KMS-11 (cell line): ENCODE measurements around the gene PLA2R1.

Source experiments
- H2AFZ ChIP-seq: fragments of 200-600 bp; sonication (generic); 2 replicates; pipeline ENCODE4 v1.6.1; 2016; ENCODE audit warnings: antibody characterized with exemption, mixed run types, low read depth
- H3K27ac ChIP-seq: fragments of 200-600 bp; sonication (generic); 2 replicates; pipeline ENCODE4 v1.6.1; 2016; ENCODE audit warnings: mild to moderate bottlenecking, mixed run types
- H3K27me3 ChIP-seq: fragments of 200-600 bp; sonication (generic); 2 replicates; pipeline ENCODE4 v1.6.1; 2017; ENCODE audit warnings: mild to moderate bottlenecking, low read depth, mixed run types, moderate library complexity; ENCODE audit not compliant: insufficient read depth
- H3K36me3 ChIP-seq: fragments of 200-600 bp; sonication (generic); 2 replicates; pipeline ENCODE4 v1.6.1; 2017; ENCODE audit warnings: mild to moderate bottlenecking, mixed run types; ENCODE audit not compliant: insufficient read depth
- H3K4me1 ChIP-seq: fragments of 200-600 bp; sonication (generic); 2 replicates; pipeline ENCODE4 v1.6.1; 2016; ENCODE audit warnings: mild to moderate bottlenecking, low read depth, mixed run types; ENCODE audit not compliant: poor library complexity, severe bottlenecking
- H3K4me2 ChIP-seq: fragments of 200-600 bp; sonication (generic); 2 replicates; pipeline ENCODE4 v1.7.0; 2016; ENCODE audit warnings: mild to moderate bottlenecking, mixed run types
- H3K4me3 ChIP-seq: fragments of 200-600 bp; sonication (generic); IDR thresholded peaks from 2 replicates; pipeline ENCODE4 v1.6.1; 2017; ENCODE audit warnings: low read depth, low read length, mixed read lengths; ENCODE audit not compliant: insufficient read depth
- H3K79me2 ChIP-seq: fragments of 200-600 bp; sonication (generic); 2 replicates; pipeline ENCODE4 v1.6.1; 2016; ENCODE audit warnings: low read depth, mixed run types; ENCODE audit not compliant: insufficient read depth
- H3K9ac ChIP-seq: fragments of 200-600 bp; sonication (generic); 2 replicates; pipeline ENCODE4 v1.6.1; 2016; ENCODE audit warnings: mild to moderate bottlenecking, mixed run types
- H4K20me1 ChIP-seq: fragments of 200-600 bp; sonication (generic); 2 replicates; pipeline ENCODE4 v1.6.1; 2016; ENCODE audit warnings: mild to moderate bottlenecking, mixed run types; ENCODE audit not compliant: insufficient read depth
- TF ChIP-seq, protein P1 (sequence below): fragments of 200-600 bp; sonication (generic); conservative IDR thresholded peaks from 2 replicates; pipeline ENCODE4 v1.6.1; 2017; ENCODE audit warnings: low read depth, mild to moderate bottlenecking, antibody characterized with exemption, low read length, moderate library complexity, mixed read lengths

Gene PLA2R1

DNA sequence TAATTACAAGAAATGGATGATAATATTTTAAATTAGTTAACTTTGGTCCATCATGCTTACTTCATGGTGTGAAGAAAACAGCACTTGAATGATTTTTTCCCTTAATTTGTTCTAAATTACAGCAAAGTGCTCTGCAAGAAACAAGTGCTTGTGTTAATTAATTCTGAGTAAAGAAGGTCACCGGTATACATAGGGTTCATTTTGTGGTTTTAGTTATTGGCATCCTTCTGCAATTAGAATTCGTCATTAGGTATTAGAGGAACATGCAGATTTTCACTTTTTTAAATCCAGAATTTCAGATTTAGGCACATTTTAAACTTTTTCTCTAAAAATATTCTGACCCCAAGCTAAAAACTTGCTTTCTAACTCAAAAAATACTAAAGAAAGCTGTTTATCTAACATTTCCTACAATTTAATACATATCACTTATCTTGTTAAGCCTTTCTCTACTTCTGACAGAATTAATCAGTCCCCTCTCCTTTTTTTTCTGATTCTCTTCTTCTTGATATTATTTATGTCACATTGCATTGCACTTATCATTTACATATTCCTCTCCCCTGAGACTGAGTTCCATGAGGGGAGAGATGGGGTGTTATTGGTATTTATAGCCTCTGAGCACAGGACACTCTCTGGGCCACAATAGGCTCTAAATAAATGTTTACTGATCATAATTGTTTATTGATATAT, 129.2 kb downstream of the PLA2R1 start:
- no peak overlapping the region for H3K4me3 ChIP-seq
- no peaks in the 10 kb centered on the region for H3K36me3 ChIP-seq
- H4K20me1 ChIP-seq, result no peaks in the 10 kb centered on the region
- no peak overlapping the region for H3K4me2 ChIP-seq
- TF ChIP-seq, protein P1, sequence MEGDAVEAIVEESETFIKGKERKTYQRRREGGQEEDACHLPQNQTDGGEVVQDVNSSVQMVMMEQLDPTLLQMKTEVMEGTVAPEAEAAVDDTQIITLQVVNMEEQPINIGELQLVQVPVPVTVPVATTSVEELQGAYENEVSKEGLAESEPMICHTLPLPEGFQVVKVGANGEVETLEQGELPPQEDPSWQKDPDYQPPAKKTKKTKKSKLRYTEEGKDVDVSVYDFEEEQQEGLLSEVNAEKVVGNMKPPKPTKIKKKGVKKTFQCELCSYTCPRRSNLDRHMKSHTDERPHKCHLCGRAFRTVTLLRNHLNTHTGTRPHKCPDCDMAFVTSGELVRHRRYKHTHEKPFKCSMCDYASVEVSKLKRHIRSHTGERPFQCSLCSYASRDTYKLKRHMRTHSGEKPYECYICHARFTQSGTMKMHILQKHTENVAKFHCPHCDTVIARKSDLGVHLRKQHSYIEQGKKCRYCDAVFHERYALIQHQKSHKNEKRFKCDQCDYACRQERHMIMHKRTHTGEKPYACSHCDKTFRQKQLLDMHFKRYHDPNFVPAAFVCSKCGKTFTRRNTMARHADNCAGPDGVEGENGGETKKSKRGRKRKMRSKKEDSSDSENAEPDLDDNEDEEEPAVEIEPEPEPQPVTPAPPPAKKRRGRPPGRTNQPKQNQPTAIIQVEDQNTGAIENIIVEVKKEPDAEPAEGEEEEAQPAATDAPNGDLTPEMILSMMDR, result no peak
- H3K9ac ChIP-seq, result no peak overlapping the region
- no peaks in the 10 kb centered on the region for H3K27me3 ChIP-seq
- H3K4me1 ChIP-seq, result no peaks in the 10 kb centered on the region
- H2AFZ ChIP-seq, result no peak overlapping the region
- H3K79me2 ChIP-seq, result no peaks in the 10 kb centered on the region
- H3K27ac ChIP-seq, result no peak overlapping the region

DNA sequence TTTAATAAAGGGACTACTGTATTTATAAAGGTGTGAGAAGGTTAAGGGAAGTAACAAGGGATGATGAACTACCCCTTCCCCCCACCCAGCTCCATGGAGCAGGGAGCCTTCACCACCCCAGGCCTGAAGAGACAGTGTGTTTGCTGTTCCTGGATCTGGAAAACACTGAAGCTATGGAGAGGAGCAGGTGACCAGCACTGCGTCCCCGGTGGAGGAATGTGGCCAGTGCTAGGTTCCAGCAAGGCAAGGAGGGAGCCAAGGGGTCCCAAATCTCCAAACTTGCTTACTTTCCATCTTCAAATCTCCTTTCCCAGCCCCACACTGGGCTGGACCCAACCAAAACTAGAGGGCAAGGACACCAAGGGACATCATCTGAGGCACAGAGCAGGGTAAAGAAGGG, 135.7 kb downstream of the PLA2R1 start:
- no peaks in the 10 kb centered on the region for H4K20me1 ChIP-seq
- H3K79me2 ChIP-seq, result no peaks in the 10 kb centered on the region
- no peak overlapping the region for H2AFZ ChIP-seq
- no peaks in the 10 kb centered on the region for H3K36me3 ChIP-seq
- H3K4me3 ChIP-seq, result no peak overlapping the region
- H3K4me1 ChIP-seq, result no peaks in the 10 kb centered on the region
- TF ChIP-seq, protein P1, result no peak
- no peak overlapping the region for H3K4me2 ChIP-seq
- H3K27ac ChIP-seq, result no peak overlapping the region
- H3K27me3 ChIP-seq, result no peaks in the 10 kb centered on the region
- no peak overlapping the region for H3K9ac ChIP-seq

DNA sequence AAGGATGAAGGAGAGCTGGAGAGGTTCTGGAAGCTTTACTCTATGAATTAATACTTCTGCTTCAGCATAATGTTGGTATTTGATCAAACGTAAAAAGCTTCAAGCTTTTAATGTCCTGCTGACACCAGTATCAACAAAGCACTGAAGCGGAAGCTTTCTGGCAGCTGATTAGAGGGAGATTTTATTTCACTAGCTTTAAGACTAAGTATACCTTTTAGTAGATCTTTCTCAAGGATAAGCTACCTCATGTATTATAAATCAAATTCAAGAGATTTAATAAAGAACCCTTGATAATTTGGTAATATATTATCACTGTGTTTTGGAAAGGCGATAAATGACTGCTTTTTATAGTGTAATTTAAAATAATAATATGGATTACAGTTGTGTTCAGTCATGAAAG, 136.4 kb downstream of the PLA2R1 start:
- no peak overlapping the region for H2AFZ ChIP-seq
- no peak overlapping the region for H3K27ac ChIP-seq
- no peak overlapping the region for H3K4me2 ChIP-seq
- no peak overlapping the region for H3K9ac ChIP-seq
- H3K4me3 ChIP-seq, result no peak overlapping the region
- H4K20me1 ChIP-seq, result no peaks in the 10 kb centered on the region
- H3K27me3 ChIP-seq, result no peaks in the 10 kb centered on the region
- TF ChIP-seq, protein P1, result no peak
- no peaks in the 10 kb centered on the region for H3K36me3 ChIP-seq
- no peaks in the 10 kb centered on the region for H3K79me2 ChIP-seq
- no peaks in the 10 kb centered on the region for H3K4me1 ChIP-seq

DNA sequence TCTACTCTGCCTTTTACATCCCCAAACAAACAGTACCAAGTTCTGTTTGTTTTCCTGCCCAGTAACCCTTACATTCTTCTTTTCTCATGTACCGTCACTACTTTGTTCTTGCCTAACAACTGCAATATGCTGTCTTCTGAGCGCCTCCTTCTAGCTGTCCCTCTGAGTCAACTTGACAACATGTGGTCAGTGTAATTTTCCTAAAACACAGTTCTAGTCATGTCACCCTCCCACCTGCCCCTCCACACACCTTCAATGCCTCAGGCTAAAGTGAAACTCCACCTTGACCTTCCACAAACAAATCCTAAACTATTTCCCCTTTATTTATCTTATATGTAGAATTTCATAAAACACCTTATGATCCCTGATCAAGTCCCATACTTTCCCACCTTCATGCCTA, 139.9 kb downstream of the PLA2R1 start:
- Histone ChIP-seq H3K27me3 (no peaks in the 10 kb centered on the region), H3K79me2 (no peaks in the 10 kb centered on the region), H4K20me1 (no peaks in the 10 kb centered on the region), H2AFZ (no peak overlapping the region), H3K36me3 (no peaks in the 10 kb centered on the region), H3K4me1 (no peaks in the 10 kb centered on the region), H3K4me2 (no peak overlapping the region), H3K27ac (no peak overlapping the region), H3K9ac (no peak overlapping the region), H3K4me3 (no peak overlapping the region)
- TF ChIP-seq, protein P1, result no peak
